Myometrial cell (primary cell): ENCODE results near the gene NIPA2. TPM values are rescaled to one million over a fixed set of nuclear protein-coding genes. Genes with fewer than 3 reads are reported as not detected.

ENCODE experiments used
- total RNA-seq: library from RNA; depleted of rRNA; stranded (reverse); fragments of >200 nt; gene quantifications from 2 replicates; pipeline ENCODE4 v1.2.3, GENCODE V29; 2015

The NIPA2 gene
- 71.8 and 89.7 TPM in 2 replicates for total RNA-seq

GRCh38 chr15:22838292-22839042 is at the start of gene NIPA2:
Gene NIPA2, plus strand, starts transcription at chr15:22838666. Its CDS starts 13,066 bp downstream, at chr15:22851732.

Other genes with a start within 250 kb of the NIPA2 start
- 9.0 and 14.1 TPM in 2 replicates for gene NIPA1, start 52.0 kb upstream of the NIPA2 start, total RNA-seq
- 89.1 and 94.0 TPM in 2 replicates for gene CYFIP1, start 141.7 kb downstream of the NIPA2 start, total RNA-seq
- 17.0 and 17.4 TPM in 2 replicates for gene TUBGCP5, start 200.9 kb downstream of the NIPA2 start, total RNA-seq